ENCODE results near the gene STPG1.

DNA sequence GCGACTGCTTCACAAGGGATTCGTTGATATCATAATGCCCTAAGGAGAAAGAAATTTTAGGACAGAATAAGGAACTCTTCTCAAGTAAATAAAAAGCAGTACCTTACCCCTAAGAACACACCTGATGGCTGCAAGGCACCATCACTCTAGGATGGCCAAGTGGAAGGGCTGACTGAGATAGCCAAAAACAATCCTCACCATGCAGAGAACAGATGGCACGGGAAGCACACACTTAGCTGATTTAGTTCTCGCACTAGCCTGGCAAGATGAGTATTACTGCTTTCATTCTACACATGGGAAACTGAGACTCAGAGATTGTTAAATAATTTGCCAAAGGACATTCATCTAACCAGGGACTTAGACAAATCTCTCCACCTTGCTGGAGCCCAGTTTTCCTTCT, 43.8 kb downstream of the STPG1 start:
- TF ChIP-seq, protein P1, sequence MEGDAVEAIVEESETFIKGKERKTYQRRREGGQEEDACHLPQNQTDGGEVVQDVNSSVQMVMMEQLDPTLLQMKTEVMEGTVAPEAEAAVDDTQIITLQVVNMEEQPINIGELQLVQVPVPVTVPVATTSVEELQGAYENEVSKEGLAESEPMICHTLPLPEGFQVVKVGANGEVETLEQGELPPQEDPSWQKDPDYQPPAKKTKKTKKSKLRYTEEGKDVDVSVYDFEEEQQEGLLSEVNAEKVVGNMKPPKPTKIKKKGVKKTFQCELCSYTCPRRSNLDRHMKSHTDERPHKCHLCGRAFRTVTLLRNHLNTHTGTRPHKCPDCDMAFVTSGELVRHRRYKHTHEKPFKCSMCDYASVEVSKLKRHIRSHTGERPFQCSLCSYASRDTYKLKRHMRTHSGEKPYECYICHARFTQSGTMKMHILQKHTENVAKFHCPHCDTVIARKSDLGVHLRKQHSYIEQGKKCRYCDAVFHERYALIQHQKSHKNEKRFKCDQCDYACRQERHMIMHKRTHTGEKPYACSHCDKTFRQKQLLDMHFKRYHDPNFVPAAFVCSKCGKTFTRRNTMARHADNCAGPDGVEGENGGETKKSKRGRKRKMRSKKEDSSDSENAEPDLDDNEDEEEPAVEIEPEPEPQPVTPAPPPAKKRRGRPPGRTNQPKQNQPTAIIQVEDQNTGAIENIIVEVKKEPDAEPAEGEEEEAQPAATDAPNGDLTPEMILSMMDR (IDR thresholded peaks at IDR 0.05), result no peak
- TF ChIP-seq EP300 (IDR thresholded peaks at IDR 0.05), result no peak
- TF ChIP-seq CEBPB (IDR thresholded peaks at IDR 0.05), result no peak
- no peak for TF ChIP-seq POLR2A (IDR thresholded peaks at IDR 0.05; ENCODE audit: low read length)
- TF ChIP-seq, protein P2, sequence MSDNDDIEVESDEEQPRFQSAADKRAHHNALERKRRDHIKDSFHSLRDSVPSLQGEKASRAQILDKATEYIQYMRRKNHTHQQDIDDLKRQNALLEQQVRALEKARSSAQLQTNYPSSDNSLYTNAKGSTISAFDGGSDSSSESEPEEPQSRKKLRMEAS (IDR thresholded peaks at IDR 0.05), result no peak
- no peak for TF ChIP-seq RFX5 (IDR thresholded peaks at IDR 0.05)
- TF ChIP-seq KDM1A (IDR thresholded peaks at IDR 0.05; ENCODE audit: low read depth), result no peak

All from A549 (cell line).